Neural progenitor cell (in vitro differentiated cells): Measurements from ENCODE around the gene FOXN3.

ENCODE experiments used
- EZH2 ChIP-seq: fragments of 200-600 bp; sonication (generic); IDR thresholded peaks from 2 replicates; pipeline ENCODE4 v1.6.1; 2017; ENCODE audit warnings: antibody characterized with exemption, mild to moderate bottlenecking, moderate library complexity
- TF ChIP-seq, protein P1 (sequence below): fragments of 200-600 bp; sonication (generic); IDR thresholded peaks from 2 replicates; pipeline ENCODE4 v1.5.1; 2017; ENCODE audit warnings: antibody characterized with exemption, mild to moderate bottlenecking

GRCh38 chr14:89377544-89377943, 39.5 kb downstream of the FOXN3 start:
- TF ChIP-seq, protein P1, sequence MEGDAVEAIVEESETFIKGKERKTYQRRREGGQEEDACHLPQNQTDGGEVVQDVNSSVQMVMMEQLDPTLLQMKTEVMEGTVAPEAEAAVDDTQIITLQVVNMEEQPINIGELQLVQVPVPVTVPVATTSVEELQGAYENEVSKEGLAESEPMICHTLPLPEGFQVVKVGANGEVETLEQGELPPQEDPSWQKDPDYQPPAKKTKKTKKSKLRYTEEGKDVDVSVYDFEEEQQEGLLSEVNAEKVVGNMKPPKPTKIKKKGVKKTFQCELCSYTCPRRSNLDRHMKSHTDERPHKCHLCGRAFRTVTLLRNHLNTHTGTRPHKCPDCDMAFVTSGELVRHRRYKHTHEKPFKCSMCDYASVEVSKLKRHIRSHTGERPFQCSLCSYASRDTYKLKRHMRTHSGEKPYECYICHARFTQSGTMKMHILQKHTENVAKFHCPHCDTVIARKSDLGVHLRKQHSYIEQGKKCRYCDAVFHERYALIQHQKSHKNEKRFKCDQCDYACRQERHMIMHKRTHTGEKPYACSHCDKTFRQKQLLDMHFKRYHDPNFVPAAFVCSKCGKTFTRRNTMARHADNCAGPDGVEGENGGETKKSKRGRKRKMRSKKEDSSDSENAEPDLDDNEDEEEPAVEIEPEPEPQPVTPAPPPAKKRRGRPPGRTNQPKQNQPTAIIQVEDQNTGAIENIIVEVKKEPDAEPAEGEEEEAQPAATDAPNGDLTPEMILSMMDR = no peak
- no peak for TF ChIP-seq EZH2
